Raji (cell line): Measurements from ENCODE around the gene GRID2.

ENCODE experiments used
- POLR2A ChIP-seq: IDR thresholded peaks from 2 replicates; pipeline ENCODE4 v1.6.1; 2011; ENCODE audit warnings: low read depth, low read length, control low read depth; ENCODE audit not compliant: insufficient read depth

The GRID2 gene

DNA sequence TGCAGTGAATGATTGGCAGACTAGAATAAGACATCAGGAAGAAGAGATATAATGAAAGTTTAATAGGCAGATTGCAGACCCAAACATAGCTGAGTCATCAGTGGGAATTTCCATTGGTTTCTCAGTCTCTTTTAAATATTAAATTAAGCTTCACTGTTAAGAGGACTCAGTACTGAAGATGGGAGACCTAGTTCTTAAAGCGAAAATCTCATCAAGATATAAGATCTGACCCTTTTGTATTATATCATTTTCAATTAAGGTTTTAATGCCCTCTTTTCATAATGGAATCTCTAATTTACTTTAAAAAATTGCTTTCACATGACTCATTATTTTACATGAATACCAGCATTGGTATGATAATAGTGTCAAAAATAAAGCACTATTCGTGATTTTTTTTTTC, 1355.9 kb downstream of the GRID2 start:
- no peak for TF ChIP-seq POLR2A

DNA sequence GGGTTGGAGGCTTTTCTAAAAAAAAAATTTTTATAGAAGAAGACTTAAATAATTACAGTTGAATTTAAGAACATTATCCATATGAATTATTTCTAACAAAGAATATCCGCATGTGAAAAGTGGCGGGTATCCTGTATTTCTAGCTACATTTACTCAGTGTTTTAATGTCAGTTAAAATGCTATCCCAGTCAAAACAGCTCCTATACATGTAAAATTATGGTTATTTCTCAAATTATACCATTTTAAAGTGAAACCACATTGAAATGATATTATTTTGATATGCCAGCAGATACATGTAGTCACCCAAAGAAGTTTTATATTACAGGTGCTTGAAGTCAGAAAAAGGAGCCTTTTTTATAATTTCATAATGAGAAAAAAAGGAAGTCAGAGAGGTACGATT, 1356.3 kb downstream of the GRID2 start:
- TF ChIP-seq POLR2A: no peak

DNA sequence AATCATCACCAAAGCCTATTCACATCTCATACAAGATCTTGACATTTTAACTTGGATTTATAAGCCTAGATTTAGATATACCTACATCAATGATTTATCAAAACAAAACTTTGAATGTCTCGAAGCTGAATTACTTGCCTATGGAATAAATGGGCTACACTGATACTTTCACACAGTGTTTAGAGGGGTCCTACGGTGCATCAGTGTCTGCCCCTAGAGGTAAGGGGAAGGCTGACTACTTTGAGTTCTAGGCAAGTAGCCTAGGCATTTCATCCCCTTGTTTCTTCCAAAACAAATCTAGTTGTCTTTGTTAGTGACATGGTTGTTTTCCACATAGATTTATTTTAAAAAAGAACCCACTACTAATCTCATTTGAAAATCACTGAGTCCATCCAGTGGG, 1366.7 kb downstream of the GRID2 start:
- no peak for TF ChIP-seq POLR2A

DNA sequence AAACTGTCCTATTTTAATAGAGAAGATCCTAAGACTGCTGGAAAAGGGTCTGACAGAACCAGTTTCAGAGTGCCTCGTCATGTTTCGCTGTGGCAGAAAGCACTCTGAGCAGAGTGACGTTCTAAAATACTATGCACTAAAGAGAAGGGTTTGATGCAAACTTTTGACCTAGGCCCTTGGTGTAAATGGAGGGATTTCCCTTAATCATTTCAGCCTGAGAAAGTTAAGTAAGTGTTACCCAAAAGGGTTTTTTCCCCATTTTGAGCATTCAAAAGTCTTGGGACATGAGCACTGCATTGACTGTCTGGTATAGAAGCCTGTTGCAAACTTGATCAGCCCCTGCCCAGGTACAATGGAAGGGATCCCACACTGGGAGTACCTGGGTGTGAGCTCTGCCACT, 1367.3 kb downstream of the GRID2 start:
- no peak for TF ChIP-seq POLR2A

DNA sequence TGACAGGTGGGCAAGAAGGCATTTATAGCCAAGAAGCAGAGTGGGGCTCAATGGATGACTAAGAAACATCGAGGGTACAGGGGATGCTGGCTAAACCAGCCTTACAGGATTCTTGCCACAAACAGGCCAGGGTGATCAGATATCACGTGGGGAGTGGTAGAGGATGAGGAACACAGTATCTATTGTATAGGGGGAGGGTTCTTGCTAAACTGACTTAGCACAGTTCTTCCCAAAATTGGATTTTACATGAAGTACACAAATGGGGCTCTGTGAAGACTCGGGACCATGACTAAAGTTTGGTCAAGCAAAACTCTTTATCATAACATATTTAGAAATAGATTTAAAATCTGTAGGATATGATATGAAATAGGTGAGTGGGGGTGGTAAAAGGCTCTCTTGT, 1380.8 kb downstream of the GRID2 start:
- no peak for TF ChIP-seq POLR2A

DNA sequence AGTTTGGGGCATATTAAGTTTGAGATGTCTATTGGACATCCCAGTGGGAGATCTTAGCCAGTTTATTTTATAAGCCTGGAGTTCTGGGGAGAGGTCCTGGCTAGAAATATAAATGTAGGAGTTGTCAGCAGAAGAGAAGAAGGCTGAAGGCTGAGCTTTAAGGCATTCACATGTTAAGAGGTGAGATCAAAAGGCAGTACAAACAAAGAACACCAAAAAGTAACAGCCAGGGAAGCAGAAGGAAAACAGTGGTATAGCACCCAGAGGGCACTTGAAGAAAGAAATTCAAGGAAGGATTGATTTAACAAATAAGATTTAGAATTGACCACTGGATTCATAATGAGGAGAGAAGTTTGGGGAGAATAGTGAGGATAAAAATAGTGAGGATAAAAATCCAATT, 1383.5 kb downstream of the GRID2 start:
- TF ChIP-seq POLR2A: no peak

DNA sequence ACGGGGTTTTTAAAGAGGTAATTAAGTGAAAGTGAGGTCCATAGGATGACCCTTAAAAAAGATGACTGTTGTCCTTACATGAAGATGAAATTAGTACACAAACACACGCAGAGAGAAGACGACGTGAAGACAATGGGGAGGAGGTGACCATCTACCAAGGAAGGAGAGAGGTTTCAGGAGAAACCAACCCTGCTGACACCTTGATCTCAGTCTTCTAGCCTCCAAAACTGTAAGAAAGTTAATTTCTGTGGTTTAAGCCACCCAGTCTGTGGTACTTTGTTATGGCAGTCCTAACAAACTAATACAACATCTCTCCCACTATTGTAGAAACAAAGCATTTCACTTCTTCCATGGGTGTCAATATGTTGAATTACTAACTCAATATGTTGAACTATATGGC, 1385.2 kb downstream of the GRID2 start:
- TF ChIP-seq POLR2A: no peak

DNA sequence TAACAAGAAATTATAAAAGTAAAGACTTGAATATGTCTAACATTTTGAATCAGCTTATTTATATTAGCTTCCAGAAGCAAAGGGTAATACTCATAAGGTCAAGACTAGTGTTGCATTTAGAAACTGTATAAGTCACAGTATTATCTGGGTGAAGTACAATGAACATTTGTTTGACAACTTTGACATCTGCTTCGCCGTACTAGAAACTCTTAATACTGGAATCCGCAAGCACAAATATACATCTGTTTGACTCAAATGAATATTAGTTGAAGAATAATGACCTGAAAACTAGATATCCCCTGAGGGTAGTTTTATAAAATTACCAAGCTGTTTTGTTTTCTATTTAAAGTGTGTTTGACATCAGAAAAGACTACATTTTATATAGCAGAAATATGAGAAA, 1389.4 kb downstream of the GRID2 start:
- TF ChIP-seq POLR2A: no peak

DNA sequence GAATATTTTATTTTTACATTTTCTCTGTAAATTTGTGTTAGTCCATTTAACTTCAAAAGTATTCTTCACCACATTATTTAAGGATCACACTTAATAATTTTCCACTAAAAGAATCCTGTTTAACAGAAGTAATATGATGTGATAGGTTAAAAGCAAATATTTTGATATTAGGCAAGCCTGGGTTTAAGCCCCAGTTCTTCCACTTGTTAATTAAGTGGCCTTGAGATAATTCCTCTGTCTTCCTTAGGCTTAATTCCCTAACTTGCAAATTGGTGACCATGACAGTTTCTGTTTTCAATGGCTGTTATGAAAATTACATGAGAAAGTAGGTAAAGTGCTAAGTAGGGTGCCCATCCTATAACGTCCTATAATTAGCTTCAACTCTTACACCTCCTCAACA, 1394.9 kb downstream of the GRID2 start:
- no peak for TF ChIP-seq POLR2A

DNA sequence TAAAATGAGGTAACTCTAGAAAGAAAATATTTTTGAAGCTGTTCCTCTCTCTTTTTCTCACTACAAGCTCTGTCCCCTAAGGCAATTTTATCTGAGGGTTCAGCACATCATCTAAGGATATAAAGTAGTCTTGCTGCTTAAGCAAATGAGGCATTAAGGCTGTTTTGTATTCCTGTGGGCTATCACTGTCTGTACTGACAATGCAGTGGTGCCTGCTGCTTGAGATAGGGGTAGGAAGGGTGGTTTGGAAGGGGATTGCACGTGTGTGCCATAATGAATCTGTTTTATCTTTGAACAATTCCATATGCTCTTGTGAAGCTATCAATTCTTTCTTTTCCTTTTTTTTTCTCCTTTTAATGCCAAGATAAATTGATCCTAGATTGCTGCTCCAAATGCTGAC, 1396.8 kb downstream of the GRID2 start:
- TF ChIP-seq POLR2A: no peak

DNA sequence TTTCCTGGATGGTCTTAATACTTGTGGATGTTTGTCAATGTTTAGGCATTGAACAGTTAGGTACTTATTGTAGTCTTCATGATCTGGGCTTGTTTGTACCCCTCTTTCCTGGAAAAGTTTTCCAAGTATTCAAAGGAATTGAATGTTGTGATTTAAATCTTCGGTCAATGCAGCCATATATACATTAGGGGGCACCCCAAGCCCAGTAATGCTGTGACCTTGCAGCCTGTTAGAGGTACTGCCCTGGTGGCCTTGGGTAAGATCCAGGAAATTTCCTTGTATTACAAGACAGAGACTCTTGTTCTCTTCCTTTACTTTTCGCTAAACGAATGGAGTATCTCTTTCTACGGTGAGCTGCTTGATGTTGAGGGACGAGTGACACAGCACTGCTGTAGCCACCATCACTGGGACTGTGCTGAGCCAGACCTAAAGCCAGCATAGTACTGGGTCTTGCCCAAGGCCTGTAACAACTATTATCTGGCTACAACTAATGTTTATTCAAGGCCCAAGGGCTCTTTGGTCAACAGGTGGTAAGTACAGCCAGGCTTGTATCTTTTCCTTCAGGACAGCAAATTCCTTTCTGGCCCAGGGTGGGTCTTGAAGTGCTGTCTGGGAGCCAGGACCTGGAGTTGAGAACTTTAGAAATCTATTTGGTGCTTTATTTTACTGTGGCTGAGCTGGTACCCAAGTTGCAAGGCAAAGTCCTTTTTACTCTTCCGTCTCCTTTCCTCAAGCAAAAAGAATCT, 1406.5 kb downstream of the GRID2 start:
- no peak for TF ChIP-seq POLR2A

DNA sequence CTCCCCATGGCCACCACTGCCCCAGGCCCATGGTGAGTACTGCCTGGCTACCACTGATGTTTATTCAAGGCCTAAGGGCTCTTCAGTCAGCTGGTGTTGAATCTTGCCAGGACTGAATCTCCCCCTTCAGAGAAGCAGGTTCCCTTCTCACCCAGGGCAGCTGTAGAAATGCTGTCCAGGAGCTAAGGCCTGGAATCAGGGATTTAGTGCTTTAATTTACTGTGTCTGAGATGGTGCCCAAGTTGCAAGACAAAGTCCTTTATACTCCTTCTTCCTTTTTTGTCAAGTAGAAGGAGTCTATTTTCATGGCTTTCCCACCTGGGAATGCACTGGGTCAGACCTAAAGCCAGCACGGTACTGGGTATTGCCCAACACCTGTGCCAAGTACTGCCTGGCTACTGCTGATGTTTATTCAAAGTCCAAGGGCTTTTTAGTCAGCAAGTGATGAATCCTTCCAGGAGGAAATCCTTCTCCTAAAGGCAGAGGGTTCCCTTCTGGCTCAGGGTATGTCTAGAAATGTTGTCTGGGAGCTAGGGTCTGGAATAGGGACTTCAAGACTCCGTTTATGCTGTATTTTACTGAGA, 1407.2 kb downstream of the GRID2 start:
- no peak for TF ChIP-seq POLR2A

DNA sequence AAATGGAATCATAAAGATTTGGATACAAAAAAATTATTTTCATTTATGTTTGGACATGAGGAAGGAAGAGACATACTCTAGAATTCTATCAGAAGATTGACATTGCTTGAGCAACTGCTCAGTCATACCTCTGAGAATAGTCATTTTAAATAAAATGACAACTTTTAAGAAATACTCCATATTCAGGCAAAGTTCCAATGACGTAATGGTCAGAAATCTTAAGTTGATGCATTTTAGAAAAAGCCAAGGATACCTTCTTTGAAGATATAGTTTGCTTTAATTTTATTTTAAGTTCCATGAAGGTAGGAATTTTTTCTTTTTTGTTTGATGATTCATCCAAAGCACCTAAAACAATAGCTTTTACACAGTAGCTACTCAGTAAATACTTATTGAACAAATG, 1414.5 kb downstream of the GRID2 start:
- no peak for TF ChIP-seq POLR2A

DNA sequence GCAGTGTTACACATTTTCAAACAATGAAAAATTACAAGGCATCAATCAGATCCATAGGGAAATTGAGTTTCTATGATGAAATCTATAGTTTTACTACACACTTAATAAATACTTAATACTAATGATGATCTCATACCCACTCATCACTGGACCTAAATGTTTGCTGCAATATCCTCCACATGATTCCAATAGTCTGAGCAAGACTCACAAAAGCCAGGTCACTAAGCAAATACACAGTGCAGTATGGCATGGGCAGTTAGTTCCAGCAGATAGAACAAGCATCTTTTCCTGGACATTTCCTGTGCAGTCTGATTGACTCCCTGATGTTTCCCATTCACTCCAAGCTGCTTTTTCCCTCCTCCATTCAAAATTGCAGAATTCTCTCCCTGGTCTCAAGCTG, 1415.8 kb downstream of the GRID2 start:
- TF ChIP-seq POLR2A: no peak

DNA sequence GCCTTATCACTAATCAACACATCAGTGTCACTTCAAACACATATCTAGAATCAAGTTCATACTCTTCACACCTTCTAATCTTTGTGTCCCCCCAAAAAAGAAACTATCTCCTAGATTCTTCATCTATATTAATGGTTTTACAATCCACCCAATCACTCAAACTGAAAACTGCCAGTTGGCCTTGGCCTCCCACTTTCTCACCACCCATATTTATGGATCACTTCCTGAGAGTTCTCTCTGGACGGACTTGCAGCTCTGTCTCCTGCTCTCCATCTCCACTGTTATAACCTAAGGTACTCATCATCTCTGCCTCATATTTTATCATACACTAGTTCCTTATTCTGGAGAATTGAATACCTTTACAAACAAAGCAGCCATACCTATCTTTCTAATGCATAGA, 1418.7 kb downstream of the GRID2 start:
- no peak for TF ChIP-seq POLR2A

DNA sequence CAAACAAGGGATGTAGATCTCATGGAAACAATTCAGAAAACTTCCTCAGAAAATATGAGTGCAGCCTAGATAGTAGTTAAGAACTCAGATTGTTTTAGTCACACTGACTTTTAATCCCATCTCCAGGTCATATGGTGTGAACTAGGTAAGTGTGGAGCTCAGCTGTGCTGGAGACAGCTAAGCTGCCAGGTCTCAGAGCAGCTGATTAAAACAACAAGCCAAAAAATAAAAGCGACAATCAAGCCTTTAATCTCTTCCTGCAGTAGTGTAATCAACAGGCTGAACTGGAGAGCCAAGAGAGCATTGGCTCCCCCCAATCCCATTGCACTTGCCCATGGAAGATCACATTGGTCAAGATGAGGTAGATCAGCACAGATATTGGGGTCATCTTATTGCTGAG, 1426.5 kb downstream of the GRID2 start:
- TF ChIP-seq POLR2A: no peak

DNA sequence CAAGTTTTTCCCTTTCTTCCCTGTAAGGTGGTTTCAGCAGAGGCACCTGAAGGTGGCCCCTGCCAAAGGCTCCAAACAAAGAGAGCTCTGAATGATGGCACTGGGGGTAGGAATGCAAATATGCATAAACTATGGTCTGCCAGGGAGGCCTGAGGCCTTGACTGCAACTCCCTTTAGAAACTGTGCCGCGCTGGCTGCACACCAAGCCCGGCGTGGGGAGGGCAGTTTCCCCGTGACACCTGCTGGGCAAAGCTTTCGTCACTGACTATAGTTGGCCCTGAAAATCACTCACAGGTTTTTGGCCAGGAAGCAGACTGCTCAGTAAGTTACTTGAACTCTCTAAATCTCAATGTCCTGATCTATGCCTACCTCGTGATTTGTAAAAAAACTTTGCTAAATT, 1427.0 kb downstream of the GRID2 start:
- no peak for TF ChIP-seq POLR2A
